Hematopoietic multipotent progenitor cell treated with erythropoietin and hydrocortisone succinate and interleukin-3 and kit ligand, for 17 days (in vitro differentiated cells): ENCODE measurements around the gene ESPN.

Source experiments
- DNase-seq: peaks from one replicate; pipeline ENCODE4 v3.0.0-alpha.2; 2015; ENCODE audit warnings: low spot score

ESPN gene

DNA sequence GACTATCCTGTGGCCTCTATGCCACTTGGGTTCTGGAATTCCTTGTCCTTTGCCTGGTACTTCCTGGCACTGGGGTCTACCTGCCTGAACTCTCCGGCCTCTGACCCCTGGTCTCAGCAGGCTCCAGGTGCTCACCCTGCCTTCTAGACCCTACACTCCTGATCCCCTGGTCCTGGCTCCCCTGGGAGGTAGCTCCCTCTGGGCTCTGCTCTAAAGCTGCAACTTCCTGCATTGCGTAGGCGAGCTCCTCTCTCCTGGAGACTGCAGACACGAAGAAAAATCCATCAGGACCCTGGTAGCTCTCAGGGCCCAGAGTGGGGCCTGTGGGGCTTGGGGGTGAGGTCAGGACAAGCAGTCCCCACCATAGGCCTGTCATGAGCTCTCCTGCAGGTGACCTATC lies 74.7 kb downstream of the ESPN start:
- DNase-seq: no peak

DNA sequence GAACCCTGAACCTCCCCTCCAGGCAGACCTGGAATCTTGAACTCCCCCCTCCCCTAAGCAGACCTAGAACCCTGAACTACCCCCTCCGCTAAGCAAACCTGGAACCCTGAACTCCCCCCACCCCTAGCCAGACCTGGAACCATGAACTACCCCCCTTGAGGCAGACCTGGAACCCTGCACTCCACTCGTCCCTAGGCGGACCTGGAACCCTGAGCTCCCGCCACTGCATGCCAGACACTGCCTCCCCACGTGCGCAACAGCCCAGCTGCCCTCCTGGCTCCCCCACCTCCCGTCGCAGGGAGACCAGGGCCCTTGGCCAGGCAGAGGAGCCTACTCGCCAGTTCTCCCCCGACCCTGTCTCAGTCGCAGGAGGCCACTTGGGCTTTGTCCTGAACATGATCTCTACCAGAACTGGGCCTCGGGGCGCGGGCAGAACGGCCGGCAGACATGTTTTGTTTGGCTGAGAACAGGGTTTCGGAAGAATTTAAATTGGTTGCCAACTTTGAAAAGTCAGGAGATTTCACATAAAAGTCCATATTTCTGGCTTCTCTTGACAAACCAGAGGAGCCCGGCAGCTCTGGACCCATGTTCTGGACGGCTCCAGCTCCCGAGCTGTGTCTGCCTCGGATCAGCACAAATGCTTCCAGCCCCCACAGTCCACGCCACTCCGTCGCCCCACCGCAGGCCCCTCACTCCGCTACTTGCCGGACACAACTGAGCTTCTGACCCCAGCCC lies 76.1 kb downstream of the ESPN start:
- no peak for DNase-seq

DNA sequence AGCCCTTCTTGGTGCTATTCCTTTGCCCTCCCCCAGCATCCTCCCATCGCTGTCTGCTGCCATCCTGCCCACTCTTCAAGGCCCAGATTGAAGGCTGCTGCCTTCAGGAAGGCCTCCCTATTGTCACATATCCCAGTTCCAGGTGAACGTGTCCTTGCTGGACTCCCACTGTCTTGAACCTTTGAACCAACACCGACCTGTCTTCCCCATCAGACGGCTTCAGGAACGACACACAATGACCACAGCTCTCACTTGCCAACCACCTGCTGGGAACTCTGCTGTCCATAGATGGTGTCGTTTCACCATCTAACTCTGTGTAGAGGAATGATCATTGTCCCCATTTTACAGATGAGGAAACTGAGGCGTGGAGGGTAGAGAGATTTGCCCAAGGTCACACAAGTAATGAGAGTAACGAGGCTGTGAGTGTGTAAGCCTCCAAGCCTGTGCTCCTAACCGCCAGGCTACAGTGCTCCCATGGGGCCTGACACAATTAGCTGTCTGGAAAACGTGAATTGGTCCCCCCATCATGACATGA lies 76.8 kb downstream of the ESPN start:
- no peak for DNase-seq

DNA sequence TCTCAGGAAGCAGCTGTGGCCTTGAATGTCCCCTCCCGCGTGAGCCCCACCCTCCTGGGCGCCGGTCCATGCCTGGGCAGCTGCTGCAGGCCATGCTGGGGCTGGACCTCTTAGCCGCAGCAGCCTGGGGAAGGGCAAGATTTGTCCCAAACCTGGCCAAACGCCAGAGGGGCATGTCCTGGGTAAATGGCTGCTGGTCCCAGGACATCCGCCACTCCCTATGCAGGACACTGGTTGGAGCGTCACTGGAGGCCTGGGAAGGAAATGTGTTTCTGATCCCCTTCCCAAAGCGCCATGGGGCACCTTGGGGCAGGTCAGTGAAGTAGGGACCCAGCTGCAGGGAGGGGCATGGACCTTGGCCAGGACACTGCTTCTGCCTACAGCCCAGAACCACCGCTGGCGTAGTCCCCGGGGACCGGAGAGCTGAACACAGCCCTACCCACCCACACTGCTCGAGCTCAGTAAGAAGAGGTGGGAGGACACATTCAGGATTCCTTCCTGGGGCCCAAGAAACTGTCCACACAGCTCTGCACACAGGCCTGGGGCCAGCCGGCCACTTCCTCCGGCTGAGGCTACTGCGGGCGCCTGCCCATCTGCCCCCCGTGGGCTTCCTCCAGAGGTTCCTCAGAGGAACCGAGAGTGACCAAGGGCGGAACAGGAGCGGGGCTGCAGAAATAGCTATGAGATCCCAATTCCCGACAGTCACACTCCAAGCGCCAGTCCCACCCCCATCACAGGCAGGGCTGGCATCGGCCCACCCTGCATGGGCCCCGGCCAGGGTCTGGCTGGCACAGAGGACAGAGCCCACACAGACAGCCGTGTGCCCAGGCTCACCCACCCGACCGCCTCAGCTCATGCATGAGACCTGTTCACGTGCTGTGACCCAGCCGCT lies 77.7 kb downstream of the ESPN start:
- DNase-seq: no peak

DNA sequence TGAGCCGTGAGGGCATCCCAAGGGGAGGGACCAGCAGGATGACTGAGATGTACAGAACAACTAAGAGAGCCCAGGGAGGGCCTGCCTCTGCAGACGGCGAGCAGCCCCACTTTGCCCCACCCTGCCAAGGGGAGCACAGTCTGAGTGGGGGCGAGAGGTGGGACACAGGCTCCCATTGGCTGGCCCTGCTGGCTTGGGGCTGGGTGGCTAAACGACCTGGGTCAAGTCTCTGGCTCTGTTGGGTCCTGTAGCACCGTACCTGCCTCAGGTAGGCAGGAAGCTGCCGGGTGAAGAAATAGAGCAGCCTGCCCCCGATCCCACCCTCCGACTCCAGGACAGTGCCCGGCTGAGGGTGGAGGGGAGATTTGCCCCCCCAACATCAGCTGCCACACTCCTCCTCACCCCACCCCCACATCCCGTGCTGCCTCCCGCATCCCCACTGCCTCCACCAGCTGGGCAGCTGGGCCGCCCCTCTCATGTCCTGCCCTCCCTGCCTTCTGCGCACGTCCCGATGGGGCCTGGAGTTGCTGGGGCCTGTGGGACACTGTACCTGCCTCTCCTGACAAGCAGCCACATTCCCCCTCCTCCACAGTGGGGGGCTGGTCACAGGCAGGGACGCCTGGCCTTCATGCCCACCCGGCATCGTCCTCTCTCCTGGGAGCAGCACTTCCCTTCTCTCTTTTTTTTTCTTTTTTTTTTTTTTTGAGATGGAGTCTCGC lies 79.5 kb downstream of the ESPN start:
- no peak for DNase-seq

DNA sequence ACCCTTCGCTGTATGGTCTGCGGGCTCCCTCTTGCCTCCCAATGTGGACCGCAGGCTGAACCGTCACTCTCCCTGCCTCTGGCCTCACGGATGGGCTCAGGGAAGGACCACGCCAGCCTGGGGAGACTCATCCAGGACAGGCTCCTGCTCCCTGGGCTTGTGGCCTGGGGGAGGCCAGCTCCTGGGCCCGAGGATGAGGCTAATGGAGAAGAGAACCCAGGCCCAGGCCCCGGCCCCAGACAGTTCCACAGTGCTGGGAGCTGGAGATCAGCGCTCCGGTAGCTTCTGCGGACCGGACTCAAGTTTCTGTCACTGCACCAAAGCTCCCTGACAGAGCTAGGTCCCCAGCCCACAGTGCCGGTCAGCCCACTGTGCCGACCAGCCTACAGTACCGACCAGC lies 80.3 kb downstream of the ESPN start:
- no peak for DNase-seq

DNA sequence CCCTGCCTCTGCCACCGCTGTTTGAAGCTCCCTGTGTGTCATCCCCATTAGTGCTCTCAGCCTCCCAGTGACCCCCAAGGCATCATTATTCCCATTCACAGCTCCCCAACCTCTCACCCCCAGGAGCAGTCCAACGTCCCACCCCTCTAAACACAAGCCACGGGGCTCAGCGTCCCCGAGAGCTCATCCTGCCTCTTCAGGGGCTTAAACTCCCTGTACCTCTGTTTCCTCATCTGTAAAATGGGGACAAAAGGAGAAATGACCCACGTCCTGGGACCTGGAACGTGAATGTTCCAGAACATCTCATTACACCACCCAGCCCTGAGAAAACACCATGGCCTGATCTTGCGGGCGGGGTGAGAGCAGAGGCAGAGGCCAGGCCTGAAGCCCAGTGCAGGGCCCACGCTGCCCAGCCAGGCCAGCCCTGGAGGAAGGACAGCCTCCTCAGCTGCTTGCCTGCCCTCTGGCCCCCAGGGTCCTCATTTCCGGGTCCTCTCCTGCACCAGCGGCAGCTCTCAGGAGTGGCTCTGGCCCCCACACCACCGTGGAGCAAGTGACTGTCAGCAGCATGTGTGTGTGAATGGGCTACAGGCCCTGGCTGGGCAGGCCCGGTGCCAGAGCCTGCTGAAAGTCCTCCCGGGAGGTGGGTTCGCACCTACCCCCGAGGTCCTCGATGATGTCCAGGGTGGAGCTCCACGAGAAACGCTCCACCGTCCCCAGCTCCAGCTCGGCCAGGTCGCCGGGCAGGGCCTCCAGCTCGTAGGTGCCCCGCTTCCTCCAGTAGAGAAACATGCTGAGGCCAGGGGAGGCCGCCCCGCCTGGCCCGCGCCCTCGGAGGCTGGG lies 81.0 kb downstream of the ESPN start:
- DNase-seq: no peak

DNA sequence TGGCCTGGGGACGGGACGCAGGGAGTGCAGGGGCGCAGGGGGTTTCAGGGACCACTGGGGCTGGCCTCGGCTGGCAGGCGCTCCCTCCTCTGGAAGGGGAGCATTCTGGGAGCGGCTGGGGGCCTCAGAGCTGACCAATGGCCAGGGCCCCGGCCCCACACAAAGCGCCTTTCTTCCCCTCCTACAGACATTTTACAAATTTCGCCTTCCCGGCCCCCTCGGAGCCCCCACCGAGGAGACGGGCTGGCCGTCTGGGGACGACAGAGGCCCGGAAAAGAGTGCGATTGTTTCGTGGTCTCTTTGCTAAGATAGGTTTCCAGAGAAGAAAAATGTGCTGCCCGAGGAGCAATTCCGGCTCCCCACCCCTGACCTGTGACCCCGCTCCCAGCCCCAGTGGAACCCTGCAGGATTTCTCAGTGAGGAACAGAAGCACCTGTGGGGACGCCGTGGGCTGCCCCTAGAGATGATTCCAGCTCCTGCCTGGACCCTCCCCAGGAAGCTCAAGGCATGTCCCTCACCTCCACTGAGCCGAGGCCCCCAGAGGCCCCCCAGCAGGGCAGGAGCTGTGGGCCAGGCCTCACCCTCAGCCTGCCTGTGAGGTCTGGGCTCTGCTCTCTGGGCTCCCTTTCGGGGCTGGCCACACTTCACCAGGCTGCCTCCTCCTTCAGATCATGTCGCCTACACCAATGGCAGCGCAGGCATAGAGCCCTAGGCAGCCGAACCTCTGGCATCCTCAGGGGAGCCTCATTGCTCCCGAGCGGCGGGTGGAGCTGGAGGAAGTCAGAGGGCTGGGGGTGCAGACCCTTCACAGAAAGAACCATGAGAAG lies 81.8 kb downstream of the ESPN start:
- no peak for DNase-seq

DNA sequence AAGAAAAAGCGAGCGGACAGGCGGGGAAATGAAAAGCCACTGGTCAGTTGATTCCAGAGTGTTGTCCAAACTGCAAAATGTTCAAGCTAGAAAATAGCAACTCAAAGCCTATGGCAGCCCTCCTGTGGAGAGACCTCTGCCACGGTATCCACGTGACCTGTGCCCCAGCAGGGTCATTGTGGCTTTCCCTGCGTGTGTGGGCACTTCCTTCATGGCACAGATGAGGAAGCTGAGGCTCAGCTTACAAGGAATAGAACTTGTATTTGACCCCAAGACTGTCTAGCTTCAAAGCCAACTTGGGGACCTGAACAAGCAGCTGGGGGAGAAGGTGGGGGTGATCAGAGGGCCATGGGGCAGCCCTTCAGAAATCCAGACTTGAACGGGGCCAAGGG lies 82.5 kb downstream of the ESPN start:
- no peak for DNase-seq

DNA sequence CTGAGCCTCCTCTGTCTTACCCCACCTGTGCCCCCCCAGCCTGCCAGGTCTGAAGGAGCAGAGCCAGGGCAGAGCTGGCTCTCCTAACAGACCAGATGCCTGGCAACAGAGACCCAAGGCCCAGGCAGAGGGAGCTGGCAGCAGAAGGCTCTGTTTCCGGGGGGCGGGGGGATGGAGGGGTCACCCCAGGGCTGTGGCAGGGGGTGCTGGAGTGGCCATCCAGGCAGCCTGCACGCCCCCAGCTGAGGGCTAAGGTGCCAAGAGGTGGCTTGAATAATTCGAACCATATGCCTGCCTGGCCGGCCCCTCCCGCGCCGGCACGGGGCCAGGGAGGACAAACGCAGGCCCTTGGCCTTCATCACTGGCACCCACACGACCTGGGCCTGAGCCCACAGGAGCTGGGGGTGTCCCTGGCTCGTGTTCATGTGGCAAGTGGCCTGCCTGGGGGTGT lies 82.9 kb downstream of the ESPN start:
- no peak for DNase-seq

DNA sequence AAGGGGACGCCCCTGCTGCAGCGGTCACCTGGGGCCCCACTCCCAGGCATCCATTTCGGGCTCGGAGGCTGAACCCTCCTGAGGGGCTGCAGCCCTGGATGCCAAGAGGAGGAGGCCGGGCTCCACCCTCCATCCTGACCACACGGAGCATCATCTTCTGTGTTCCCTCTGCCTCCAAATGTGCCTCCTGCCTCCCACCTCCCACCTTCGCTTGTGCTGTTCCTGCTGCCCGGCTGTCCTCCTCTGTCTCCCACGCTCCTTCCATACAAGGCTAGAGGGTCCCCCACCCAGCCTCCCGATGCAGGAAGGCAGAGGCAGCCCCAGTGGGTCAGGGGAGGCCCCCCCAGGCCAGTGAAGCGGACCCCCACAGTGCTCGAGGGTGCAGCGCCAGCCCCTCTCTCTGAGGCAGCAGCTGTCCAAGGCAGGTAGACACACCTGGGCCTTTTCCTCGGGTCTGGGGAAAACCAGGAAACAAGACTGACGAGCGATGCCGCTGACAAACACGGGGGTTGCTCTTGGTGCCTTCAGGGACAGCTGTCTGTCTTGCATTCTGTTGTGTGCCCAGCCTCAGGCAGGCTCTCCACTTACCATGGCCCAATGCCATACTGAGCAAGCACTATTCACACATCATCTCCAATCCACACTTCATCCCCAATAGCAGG lies 83.7 kb downstream of the ESPN start:
- DNase-seq: no peak

DNA sequence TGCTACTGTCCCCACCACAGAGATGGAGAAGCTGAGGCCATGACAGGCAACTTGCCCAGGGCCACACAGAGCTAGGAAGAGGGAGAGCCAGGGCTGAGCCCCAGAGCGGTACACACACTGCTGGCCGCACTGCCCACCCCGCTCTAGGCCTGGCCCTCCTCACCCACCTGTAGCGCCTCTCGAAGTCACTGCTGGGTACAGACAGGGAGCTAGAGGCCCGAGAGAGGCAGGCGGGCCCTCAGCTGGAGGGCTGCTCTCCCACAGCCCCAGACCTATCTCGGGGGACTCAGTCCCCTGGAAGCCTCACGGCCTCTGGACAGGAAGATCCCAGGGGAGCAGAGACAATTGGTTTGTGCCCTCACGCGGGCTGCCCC lies 84.2 kb downstream of the ESPN start:
- no peak for DNase-seq

DNA sequence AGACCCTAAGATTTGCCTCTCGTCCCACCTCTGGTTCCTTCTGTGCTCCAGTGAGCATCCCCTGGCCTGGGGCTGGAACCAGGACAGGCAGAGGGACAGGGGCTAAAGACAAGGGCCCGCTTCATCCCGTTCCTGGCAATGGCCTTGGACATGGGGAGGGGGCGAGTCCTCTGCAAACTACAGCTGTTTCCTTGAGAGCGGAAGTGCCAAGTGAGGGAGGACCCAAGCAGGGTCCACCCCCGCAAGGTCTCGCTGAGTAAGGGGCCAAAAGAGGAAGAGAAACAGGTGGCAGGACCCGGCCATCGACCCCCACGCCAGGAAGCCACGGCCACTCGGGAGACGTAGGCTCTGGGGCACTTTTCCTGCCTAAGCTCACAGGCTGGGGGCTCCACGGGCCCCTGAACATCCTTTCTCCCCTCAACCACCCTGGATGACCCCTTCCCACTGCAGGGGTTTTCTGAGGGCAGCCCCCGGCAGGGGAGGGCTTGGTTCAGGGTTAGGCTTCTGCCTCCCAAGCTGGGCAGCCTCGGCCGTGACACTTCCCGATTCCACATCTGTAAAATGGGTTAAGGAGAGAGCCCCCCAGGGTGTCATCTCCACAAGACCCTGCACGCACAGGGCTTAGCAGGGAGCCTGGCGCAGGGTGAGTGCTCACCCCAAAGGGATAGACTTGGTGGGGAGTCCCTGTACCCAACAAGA lies 84.8 kb downstream of the ESPN start:
- no peak for DNase-seq

DNA sequence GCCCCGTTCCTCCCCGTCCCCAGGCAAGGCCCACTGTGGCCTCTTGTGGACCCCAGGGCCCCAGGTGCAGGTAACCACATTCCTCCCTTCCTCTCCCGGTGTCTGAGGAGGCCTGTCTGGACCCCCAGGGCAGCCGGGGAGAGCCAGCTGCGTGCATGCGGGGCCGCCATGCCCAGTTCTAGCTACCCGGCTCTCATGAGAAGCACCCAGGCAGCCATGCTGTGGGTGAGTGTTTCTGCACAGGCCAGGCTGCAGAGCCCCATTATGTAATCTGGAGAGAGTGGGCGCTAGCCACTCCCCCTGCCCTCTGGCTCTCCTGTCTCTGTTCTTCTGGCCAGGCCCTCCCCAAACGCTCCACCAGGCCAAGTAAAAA lies 85.3 kb downstream of the ESPN start:
- no peak for DNase-seq

DNA sequence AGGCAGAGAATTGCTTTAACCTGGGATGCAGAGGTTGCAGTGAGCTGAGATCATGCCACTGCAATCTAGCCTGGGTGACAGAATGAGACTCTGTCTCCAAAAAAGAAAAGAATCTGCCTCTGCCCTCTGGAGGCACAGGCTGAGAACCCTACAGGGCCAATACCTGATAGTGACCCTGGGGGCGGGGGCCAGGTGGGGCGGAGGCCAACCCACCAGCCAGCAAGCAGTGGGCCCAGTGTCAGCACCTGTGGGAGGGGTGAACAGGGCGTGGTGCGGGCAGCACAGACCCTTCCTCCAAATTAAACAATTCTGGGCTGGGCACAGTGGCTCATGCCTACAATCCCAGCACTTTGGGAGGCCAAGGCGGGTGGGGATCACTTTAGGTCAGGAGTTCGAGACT lies 85.9 kb downstream of the ESPN start:
- DNase-seq: no peak
